HG03097 (cell line): Measurements from ENCODE around the gene CDK4.
A peak's percentile ranks its signal among the peaks of the same experiment; 100 is the strongest.

ENCODE experiments used
- ATAC-seq: cut with Tn5 transposase; IDR thresholded peaks from one replicate; pipeline ENCODE4 v1.9.1; 2021; ENCODE audit not compliant: unreplicated experiment, low FRiP score

Gene CDK4

GRCh38 chr12:57741413-57741789, 10.7 kb downstream of the CDK4 start:
- ATAC-seq: no peak

DNA sequence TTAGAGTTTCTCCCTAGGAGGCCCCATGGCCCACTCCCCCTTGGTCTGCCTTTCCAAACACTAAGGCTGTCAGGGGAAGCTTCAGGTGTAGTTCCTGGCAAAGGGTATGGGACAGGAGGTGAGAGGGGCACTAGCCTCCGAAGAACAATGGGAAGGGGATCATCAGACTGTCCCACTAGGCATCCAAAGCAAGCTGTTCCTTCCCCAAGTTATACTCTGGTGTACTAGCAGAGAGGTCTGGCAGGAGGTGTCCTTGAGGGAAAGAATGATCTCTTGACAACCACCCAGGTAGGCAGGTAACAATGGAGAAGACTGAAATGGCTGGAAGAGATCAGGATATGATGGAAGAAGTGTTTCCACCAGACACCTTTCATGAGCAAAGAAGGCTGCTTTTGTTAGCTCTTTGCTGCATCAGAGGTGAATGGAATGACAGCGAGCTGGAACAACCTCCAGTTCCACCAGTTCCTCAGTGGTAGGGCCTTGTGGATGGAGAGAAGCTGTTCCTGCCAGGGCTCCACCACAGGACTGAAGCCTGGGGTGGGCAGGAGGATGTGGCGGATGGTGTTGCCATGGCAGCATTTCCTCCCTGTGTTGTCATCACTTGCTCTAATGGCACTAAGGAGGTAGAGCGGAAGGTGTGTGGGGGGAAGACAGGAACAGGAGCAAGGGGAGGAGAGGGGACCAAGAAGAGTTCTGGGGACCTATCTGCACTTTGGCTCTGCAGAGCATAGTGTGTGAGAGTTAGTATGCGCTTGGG, 11.3 kb downstream of the CDK4 start:
- ATAC-seq: peak; percentile 45

GRCh38 chr12:57739914-57740538, 12.1 kb downstream of the CDK4 start:
- no peak for ATAC-seq

- no peak for ATAC-seq
Measured at GRCh38 chr12:57739387-57739786, 12.7 kb downstream of the CDK4 start.

- ATAC-seq: no peak
Measured at GRCh38 chr12:57738661-57739237, 13.4 kb downstream of the CDK4 start, which contains the start of gene AGAP2. TSS of gene AGAP2 (minus strand) at chr12:57738742. CDS start at chr12:57738246, 496 bp downstream.

DNA sequence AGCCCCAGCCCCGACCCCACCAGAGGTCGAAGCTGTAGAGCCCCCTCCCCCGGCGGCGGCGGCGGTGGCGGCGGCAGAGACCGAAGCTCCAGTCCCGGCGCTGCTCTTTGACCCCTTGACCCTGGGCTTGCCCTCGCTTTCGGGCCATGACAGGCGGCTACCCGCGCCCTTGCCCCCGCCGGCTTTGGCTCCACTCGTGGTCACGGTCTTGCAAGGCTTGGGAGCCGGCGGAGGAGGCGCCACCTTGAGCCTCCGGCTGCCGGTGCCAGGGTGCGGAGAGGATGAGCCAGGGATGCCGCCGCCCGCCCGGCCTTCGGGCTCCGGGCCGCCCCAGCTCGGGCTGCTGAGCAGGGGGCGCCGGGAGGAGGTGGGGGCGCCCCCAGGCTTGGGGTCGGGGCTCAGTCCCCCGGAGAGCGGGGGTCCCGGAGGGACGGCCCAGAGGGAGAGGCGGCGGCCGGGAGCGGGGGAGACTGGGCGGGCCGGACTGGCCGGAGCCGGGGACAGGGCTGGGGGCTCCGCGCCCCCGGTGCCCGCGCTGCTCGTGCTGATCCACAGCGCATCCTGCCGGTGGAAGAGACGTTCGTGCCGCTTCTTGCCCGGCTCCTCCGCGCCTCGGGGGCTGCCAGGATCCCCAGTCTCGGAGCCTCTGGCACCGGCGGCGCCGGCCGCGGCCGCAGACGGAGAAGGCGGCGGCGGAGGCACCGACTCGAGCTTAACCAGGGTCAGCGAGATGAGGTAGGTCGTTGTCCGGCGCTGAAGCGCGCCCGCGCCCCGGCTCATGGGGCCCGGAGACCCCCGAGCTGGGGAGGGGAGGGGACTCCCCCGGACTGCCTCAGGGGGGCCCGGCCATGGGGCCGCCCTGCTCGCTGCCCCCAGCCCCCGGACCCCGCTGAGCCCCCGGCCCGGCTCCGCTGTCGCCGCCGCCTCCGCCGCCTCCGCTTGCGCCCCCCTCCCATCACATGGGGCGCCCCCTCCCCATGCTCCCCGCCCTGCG, 14.3 kb downstream of the CDK4 start:
- ATAC-seq: no peak

GRCh38 chr12:57736741-57737466, 15.2 kb downstream of the CDK4 start:
- no peak for ATAC-seq

DNA sequence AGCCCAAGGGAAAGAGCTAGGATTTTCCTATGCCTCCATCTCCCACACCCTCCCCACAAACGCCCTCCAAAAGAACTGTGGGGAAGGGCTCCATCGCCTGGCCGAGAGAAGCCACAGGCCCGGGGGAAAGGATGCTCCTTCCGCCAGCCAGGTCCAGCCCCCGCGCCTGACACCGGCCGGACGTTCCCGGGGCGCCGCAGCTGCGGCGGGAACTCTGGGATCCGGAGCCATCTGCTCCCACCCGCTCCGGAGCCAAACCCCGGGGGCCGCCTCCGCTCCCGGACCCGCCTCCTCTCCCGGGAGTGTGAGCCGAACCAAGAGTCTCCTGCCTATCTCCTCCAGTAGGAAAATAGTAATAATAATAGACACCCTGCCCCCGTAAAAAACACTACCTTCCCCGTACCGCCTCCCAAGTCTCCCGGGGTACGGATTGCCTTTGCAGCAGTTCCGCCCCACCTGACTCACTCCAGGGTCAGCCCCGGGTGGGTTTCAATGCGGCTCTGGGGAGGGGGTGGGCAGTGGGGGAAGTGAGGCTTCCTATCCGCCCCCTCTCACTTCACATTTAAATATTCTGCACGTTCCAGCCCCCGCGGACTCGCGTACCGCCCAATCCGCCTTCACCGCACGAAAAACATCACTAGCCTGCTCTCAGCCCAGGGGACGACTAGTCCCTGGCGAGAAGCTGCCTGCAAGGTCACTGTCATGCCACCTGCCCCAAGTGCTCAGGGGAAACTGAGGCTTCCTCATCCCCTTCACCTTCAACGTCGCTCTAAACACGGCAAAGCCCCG, 16.0 kb downstream of the CDK4 start:
- no peak for ATAC-seq

DNA sequence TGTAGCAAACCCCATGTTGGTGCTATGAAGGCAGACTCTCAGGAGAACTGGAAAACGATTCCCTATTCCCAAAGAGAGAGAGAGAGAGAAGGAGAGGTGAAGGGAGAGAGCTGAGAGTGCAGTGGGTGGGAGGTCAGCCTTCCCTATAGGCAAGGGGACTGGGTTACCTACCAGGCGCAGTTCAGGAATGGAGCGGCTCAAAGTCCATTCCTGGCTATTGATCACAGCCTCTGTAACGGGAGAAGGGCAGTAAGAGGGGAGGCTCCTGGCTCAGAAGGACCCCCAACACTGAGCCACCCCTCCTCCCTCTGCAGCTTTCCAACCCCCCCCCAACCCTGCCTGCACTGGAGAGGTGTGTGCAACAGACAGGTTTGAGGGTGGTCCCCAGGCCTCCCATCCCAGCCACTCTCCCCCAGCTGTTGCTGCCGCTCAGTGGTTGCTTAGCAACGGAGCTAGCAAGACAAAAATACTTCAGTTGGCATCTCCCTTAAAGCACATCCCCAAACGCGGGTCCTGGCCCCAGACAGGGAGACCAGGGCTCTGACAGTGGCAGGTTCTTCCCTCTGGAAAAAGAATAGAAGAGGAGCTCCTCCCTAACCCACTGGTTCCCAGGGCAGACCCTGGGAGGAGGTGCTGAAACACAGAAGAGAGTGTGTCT, 16.8 kb downstream of the CDK4 start:
- no peak for ATAC-seq

GRCh38 chr12:57734591-57734990, 17.5 kb downstream of the CDK4 start:
- no peak for ATAC-seq

GRCh38 chr12:57733928-57734327, 18.2 kb downstream of the CDK4 start:
- no peak for ATAC-seq

- no peak for ATAC-seq
Measured at GRCh38 chr12:57732726-57733593, 19.1 kb downstream of the CDK4 start.

DNA sequence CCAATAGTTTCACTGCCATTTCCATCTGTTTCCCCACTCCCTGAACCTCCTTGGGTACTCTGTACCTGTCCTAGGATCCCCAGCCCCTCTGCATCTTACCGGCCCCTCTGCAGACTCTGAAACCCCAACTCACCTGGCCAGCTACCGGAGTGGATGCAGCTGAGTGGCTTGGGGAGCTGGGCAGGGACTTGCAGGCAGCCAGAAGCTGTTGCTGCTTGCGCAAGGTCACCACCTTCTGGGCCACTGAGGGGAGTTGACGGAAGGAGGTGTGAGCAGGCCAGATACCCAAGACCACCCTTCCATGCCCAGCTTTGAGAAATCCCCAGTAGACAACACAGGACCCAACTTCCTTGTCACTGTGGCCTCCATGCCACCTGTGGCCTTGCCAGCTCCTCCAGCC, 19.8 kb downstream of the CDK4 start:
- no peak for ATAC-seq

- ATAC-seq: no peak
Measured at GRCh38 chr12:57731411-57732080, 20.6 kb downstream of the CDK4 start.

- ATAC-seq: no peak
Measured at GRCh38 chr12:57730336-57731067, 21.6 kb downstream of the CDK4 start.

- ATAC-seq: no peak
Measured at GRCh38 chr12:57729321-57729844, 22.7 kb downstream of the CDK4 start.
